Measurements from ENCODE around the gene TMEM45B. TPM values are rescaled to one million over a fixed set of nuclear protein-coding genes. Genes with fewer than 3 reads are reported as not detected.

The TMEM45B gene
- total and polyA plus RNA-seq, 2 experiments from 2014 or later: 0.11 to 0.38 TPM

DNA sequence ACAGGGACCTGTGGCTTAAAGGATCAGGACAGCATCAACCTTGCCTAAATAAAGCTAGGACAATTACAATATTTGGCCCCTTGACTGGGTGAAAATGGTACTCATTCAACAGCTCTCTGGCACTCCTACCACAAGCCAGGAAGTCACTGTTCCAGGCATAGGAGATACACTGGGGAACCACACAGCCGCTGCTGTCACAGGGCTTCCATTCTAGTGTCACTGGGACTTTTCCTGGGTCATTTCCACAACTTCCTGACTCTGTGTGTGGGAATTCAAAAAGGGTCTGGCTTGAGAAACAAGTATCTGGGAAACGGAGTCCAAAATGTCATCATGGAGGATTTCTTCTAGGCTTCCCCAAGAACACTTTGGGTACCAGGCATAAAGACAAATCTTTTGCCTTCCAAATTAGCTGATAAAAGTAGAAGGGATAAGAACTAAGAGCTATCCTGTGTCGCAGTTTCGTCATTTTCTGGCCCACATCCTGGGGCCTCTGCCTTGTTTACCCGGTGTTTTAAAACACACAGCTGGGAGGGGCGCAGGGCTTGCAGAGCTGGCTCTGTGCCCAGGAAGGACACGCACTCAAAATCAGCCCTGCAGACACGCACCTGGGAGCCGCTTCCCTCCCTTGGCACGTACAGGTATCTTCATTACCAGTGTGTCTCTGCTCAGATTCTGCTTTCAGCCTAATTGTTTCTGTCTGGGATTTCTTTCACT lies 38.0 kb downstream of the TMEM45B start:
- Histone ChIP-seq H3K36me3 (ENCODE audit: insufficient read depth) (no peaks in the 10 kb centered on the region), H3K79me2 (replicated peaks; ENCODE audit: insufficient read depth) (no peaks in the 10 kb centered on the region), H3K27ac (ENCODE audit: low read depth) (0 out of 2 replicates have a peak overlapping the region, but pooled peaks have one; percentile 8), H2AFZ (no peak overlapping the region), H4K20me1 (replicated peaks; ENCODE audit: insufficient read depth) (no peaks in the 10 kb centered on the region), H3K9me2 (ENCODE audit: insufficient read depth) (0 out of 2 replicates have a peak, but pooled peaks cover 3% of the 10 kb centered on the region), H3K4me2 (no peak overlapping the region), H3K4me1 (ENCODE audit: insufficient read depth) (no peaks in the 10 kb centered on the region), H3F3A (replicated peaks; ENCODE audit: low read depth) (no peaks in the 10 kb centered on the region), H3K27me3 (ENCODE audit: insufficient read depth) (no peaks in the 10 kb centered on the region), H3K4me3 (no peak overlapping the region)
- DNase-seq (ENCODE audit: low spot score) (peak; percentile 23), ATAC-seq (no peak)
- Mint-ChIP-seq H3K36me3 (ENCODE audit: low read depth) (no peaks in the 10 kb centered on the region), H3K4me1 (peaks cover 2% of the 10 kb centered on the region; the same call in 1 of the 3 replicates), H3K27ac (peak overlapping the region; percentile 36; the same call in 1 of the 2 replicates), H3K9me3 (no peaks in the 10 kb centered on the region), H3K27me3 (ENCODE audit: insufficient read depth, low read depth, poor library complexity) (peaks cover 5% of the 10 kb centered on the region), H3K4me3 (no peak overlapping the region)
- TF ChIP-seq POLR2AphosphoS5 (IDR thresholded peaks at IDR 0.05; ENCODE audit: low read depth): no peak
- no peak for TF ChIP-seq CTCF (conservative IDR thresholded peaks at IDR 0.05; ENCODE audit: low read depth in 2 of 2)
- no peak for TF ChIP-seq ZNF114 (CRISPR knock-in tag; IDR thresholded peaks at IDR 0.05)
- no peak for TF ChIP-seq JUNB (IDR thresholded peaks at IDR 0.05; ENCODE audit: unreplicated experiment)
- no peak for TF ChIP-seq ZNF331 (CRISPR knock-in tag; IDR thresholded peaks at IDR 0.05; ENCODE audit: low read depth)
- TF ChIP-seq EZH2phosphoT487 (IDR thresholded peaks at IDR 0.05; ENCODE audit: unreplicated experiment): no peak
- TF ChIP-seq CREB1 (CRISPR knock-in tag; IDR thresholded peaks at IDR 0.05; ENCODE audit: low read depth): no peak
- TF ChIP-seq, protein P1, sequence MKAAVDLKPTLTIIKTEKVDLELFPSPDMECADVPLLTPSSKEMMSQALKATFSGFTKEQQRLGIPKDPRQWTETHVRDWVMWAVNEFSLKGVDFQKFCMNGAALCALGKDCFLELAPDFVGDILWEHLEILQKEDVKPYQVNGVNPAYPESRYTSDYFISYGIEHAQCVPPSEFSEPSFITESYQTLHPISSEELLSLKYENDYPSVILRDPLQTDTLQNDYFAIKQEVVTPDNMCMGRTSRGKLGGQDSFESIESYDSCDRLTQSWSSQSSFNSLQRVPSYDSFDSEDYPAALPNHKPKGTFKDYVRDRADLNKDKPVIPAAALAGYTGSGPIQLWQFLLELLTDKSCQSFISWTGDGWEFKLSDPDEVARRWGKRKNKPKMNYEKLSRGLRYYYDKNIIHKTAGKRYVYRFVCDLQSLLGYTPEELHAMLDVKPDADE (IDR thresholded peaks at IDR 0.05): no peak

- H3K4me1 ChIP-seq (ENCODE audit: insufficient read depth): no peaks in the 10 kb centered on the region
- H3K4me3 ChIP-seq: no peak overlapping the region
- H2AFZ ChIP-seq: no peak overlapping the region
- H3K4me1 Mint-ChIP-seq: peaks cover 2% of the 10 kb centered on the region; the same call in 1 of the 3 replicates
- no peak overlapping the region for H3K27ac Mint-ChIP-seq
- H4K20me1 ChIP-seq (replicated peaks; ENCODE audit: insufficient read depth): 0 out of 2 replicates have a peak, but pooled peaks cover under 1% of the 10 kb centered on the region
- H3K27me3 Mint-ChIP-seq (ENCODE audit: insufficient read depth, low read depth, poor library complexity): peaks cover 5% of the 10 kb centered on the region
- no peak overlapping the region for H3K4me3 Mint-ChIP-seq
- TF ChIP-seq ZNF114 (CRISPR knock-in tag; IDR thresholded peaks at IDR 0.05): no peak
- TF ChIP-seq ZNF331 (CRISPR knock-in tag; IDR thresholded peaks at IDR 0.05; ENCODE audit: low read depth): no peak
- TF ChIP-seq, protein P1 (IDR thresholded peaks at IDR 0.05): no peak
- H3K36me3 Mint-ChIP-seq (ENCODE audit: low read depth): no peaks in the 10 kb centered on the region
- no peaks in the 10 kb centered on the region for H3K79me2 ChIP-seq (replicated peaks; ENCODE audit: insufficient read depth)
- H3K27ac ChIP-seq (ENCODE audit: low read depth): no peak overlapping the region
- no peaks in the 10 kb centered on the region for H3K27me3 ChIP-seq (ENCODE audit: insufficient read depth)
- no peak overlapping the region for H3K4me2 ChIP-seq
- no peaks in the 10 kb centered on the region for H3K36me3 ChIP-seq (ENCODE audit: insufficient read depth)
- H3F3A ChIP-seq (replicated peaks; ENCODE audit: low read depth): no peaks in the 10 kb centered on the region
- H3K9me3 Mint-ChIP-seq: no peaks in the 10 kb centered on the region
- ATAC-seq (no peak), DNase-seq (ENCODE audit: low spot score) (no peak)
- H3K9me2 ChIP-seq (ENCODE audit: insufficient read depth): no peaks in the 10 kb centered on the region
Observed at GRCh38 chr11:129854232-129854805, 38.7 kb downstream of the TMEM45B start.

Data from GM23338 (cell line).